Keratinocyte (primary cell): ENCODE results near the gene SNX7. TPM values are rescaled to one million over a fixed set of nuclear protein-coding genes. Genes with fewer than 3 reads are reported as not detected.

Source experiments
- DNase-seq: peaks from one replicate; pipeline ENCODE4 v3.0.0-alpha.2; 2011; ENCODE audit warnings: low read depth, missing footprints, low spot score
- FAIRE-seq: peaks from 2 replicates; lab custom pipeline; 2011; peaks lifted over from hg19 to GRCh38; lab: Jason Lieb, UNC
- H2AFZ ChIP-seq: 2 replicates; pipeline ENCODE4 v1.6.0; 2012; ENCODE audit warnings: low read length, control low read depth, inconsistent platforms; ENCODE audit not compliant: control insufficient read depth
- H3K27ac ChIP-seq: 2 replicates; pipeline ENCODE4 v1.5.1; 2011; ENCODE audit warnings: low read length; ENCODE audit not compliant: control insufficient read depth, insufficient read depth
- H3K27me3 ChIP-seq: 3 replicates; pipeline ENCODE4 v1.6.0; 2011; ENCODE audit warnings: low read length; ENCODE audit not compliant: control insufficient read depth, insufficient read depth; ENCODE audit errors: extremely low read depth
- H3K36me3 ChIP-seq, 2 experiments: 2 replicates in 1 of 2; 3 replicates in 1 of 2; pipeline ENCODE4 v1.5.1; 2011; ENCODE audit warnings: low read length in 2 of 2, mild to moderate bottlenecking in 1 of 2; ENCODE audit not compliant: control insufficient read depth in 2 of 2, insufficient read depth in 2 of 2; ENCODE audit errors: extremely low read depth in 1 of 2
- H3K4me1 ChIP-seq: 3 replicates; pipeline ENCODE4 v1.5.1; 2011; ENCODE audit warnings: low read length; ENCODE audit not compliant: control insufficient read depth, insufficient read depth; ENCODE audit errors: extremely low read depth
- H3K4me2 ChIP-seq: 3 replicates; pipeline ENCODE4 v1.6.0; 2011; ENCODE audit warnings: low read depth, low read length; ENCODE audit not compliant: control insufficient read depth, insufficient read depth; ENCODE audit errors: extremely low read depth
- H3K4me3 ChIP-seq, 3 experiments: fragments of 200-600 bp in 1 of 3; sonication (generic) in 1 of 3; 2 replicates in 2 of 3; 3 replicates in 1 of 3; pipeline ENCODE4 v1.5.1; 2011 to 2016; ENCODE audit warnings: low read length in 3 of 3, mild to moderate bottlenecking in 3 of 3, control low read depth in 2 of 3, inconsistent platforms in 1 of 3, low read depth in 1 of 3, mixed read lengths in 1 of 3, mixed run types in 1 of 3, moderate library complexity in 1 of 3; ENCODE audit not compliant: control insufficient read depth in 2 of 3, insufficient read depth in 2 of 3; ENCODE audit errors: extremely low read depth in 1 of 3
- H3K79me2 ChIP-seq: 2 replicates; pipeline ENCODE4 v1.6.0; 2012; ENCODE audit warnings: low read length; ENCODE audit not compliant: control insufficient read depth, insufficient read depth
- H3K9ac ChIP-seq: 3 replicates; pipeline ENCODE4 v1.6.0; 2011; ENCODE audit warnings: low read length; ENCODE audit not compliant: control insufficient read depth, insufficient read depth; ENCODE audit errors: extremely low read depth
- H3K9me1 ChIP-seq: 3 replicates; pipeline ENCODE4 v1.6.0; 2011; ENCODE audit warnings: low read length; ENCODE audit not compliant: control insufficient read depth, insufficient read depth; ENCODE audit errors: extremely low read depth
- H3K9me3 ChIP-seq: 2 replicates; pipeline ENCODE4 v1.5.1; 2012; ENCODE audit warnings: low read depth, low read length; ENCODE audit not compliant: control insufficient read depth
- H4K20me1 ChIP-seq: 3 replicates; pipeline ENCODE4 v1.6.0; 2011; ENCODE audit warnings: low read length; ENCODE audit not compliant: control insufficient read depth, insufficient read depth; ENCODE audit errors: extremely low read depth
- CTCF ChIP-seq, 3 experiments: IDR thresholded peaks in 1 of 3; conservative IDR thresholded peaks in 1 of 3; optimal IDR thresholded peaks in 1 of 3; 2 replicates in 2 of 3; 3 replicates in 1 of 3; pipeline versions ENCODE3 to v1.5.1; 2011; ENCODE audit warnings: low read length in 3 of 3, mild to moderate bottlenecking in 3 of 3, moderate library complexity in 2 of 3, control low read depth in 1 of 3, inconsistent platforms in 1 of 3; ENCODE audit not compliant: insufficient read depth in 2 of 3; ENCODE audit errors: extremely low read depth in 1 of 3
- EZH2 ChIP-seq: IDR thresholded peaks from one replicate; pipeline ENCODE4 v1.6.1; 2012; ENCODE audit warnings: inconsistent platforms, mild to moderate bottlenecking, low read length, moderate library complexity
- dilution Hi-C: fragments of 300-500 bp; cut with MboI; formaldehyde crosslinking; loops from one replicate; pipeline ENCODE4 v1.7.0; 2020; ENCODE audit warnings: low sequenced_read_pairs; ENCODE audit not compliant: extremely low pct_ligation_motif_present
- polyA plus RNA-seq, 5 experiments: library from polyadenylated mRNA; depleted of rRNA in 3 of 5; stranded (reverse) in 3 of 5; stranded (forward) in 1 of 5; unstranded in 1 of 5; fragments of >200 nt; gene quantifications; 1 replicate in 1 of 5; 2 replicates in 3 of 5; 3 replicates in 1 of 5; pipeline versions ENCODE4 v1.2.1 to v1.2.3, GENCODE V29; 2011 to 2012; ENCODE audit warnings: missing spikeins in 2 of 5, low read depth in 1 of 5, low replicate concordance in 1 of 5

Gene SNX7
- polyA plus RNA-seq, 1 donor (not counting 4 experiments of a cell fraction or from before 2014, with no cell fraction given): 50.5 TPM

- DNase-seq (no peak), FAIRE-seq (no peak)
- no peaks in the 10 kb centered on the region for H3K27me3 ChIP-seq
- TF ChIP-seq EZH2 (no peak), CTCF (optimal IDR thresholded peaks at IDR 0.05 in 1 of 3, IDR thresholded peaks at IDR 0.05 in 1 of 3, conservative IDR thresholded peaks at IDR 0.05 in 1 of 3; ENCODE audit: extremely low read depth in 1 of 3, insufficient read depth in 2 of 3, low read length in 3 of 3) (no peak)
- dilution Hi-C loops: no loop called here
- no peak overlapping the region for H3K27ac ChIP-seq
- H4K20me1 ChIP-seq: no peaks in the 10 kb centered on the region
- no peaks in the 10 kb centered on the region for H3K4me1 ChIP-seq
- no peaks in the 10 kb centered on the region for H3K9me1 ChIP-seq
- no peak overlapping the region for H3K4me2 ChIP-seq
- no peak overlapping the region for H2AFZ ChIP-seq
- H3K9ac ChIP-seq: no peak overlapping the region
- H3K36me3 ChIP-seq: peaks cover 0 to 4% of the 10 kb centered on the region in 2 experiments
- H3K79me2 ChIP-seq: no peaks in the 10 kb centered on the region
- H3K9me3 ChIP-seq: no peaks in the 10 kb centered on the region
- no peak overlapping the region for H3K4me3 ChIP-seq
Measured at GRCh38 chr1:98704971-98705370, 43.5 kb downstream of the SNX7 start.

- Histone ChIP-seq H3K27ac (no peak overlapping the region), H3K36me3 (peaks cover 0 to 4% of the 10 kb centered on the region in 2 experiments), H3K4me2 (no peak overlapping the region), H3K9me3 (no peaks in the 10 kb centered on the region), H3K4me1 (no peaks in the 10 kb centered on the region), H4K20me1 (no peaks in the 10 kb centered on the region), H2AFZ (no peak overlapping the region), H3K27me3 (no peaks in the 10 kb centered on the region), H3K4me3 (no peak overlapping the region), H3K9me1 (no peaks in the 10 kb centered on the region), H3K79me2 (no peaks in the 10 kb centered on the region), H3K9ac (no peak overlapping the region)
- no peak for TF ChIP-seq CTCF (optimal IDR thresholded peaks at IDR 0.05 in 1 of 3, IDR thresholded peaks at IDR 0.05 in 1 of 3, conservative IDR thresholded peaks at IDR 0.05 in 1 of 3; ENCODE audit: extremely low read depth in 1 of 3, insufficient read depth in 2 of 3, low read length in 3 of 3)
- no peak for TF ChIP-seq EZH2
- FAIRE-seq (no peak), DNase-seq (no peak)
- dilution Hi-C loops: no loop called here
Measured at GRCh38 chr1:98705591-98705990, 44.1 kb downstream of the SNX7 start.
